Airway epithelial cell (primary cell): Measurements from ENCODE around the gene WNT5B. TPM values are rescaled to one million over a fixed set of nuclear protein-coding genes. Genes with fewer than 3 reads are reported as not detected.

Experiments
- total RNA-seq: library from RNA; depleted of rRNA; stranded (reverse); fragments of >200 nt; gene quantifications from 2 replicates; pipeline ENCODE4 v1.2.3, GENCODE V29; 2015

The WNT5B gene
- 5.8 and 8.7 TPM in 2 replicates for total RNA-seq

DNA sequence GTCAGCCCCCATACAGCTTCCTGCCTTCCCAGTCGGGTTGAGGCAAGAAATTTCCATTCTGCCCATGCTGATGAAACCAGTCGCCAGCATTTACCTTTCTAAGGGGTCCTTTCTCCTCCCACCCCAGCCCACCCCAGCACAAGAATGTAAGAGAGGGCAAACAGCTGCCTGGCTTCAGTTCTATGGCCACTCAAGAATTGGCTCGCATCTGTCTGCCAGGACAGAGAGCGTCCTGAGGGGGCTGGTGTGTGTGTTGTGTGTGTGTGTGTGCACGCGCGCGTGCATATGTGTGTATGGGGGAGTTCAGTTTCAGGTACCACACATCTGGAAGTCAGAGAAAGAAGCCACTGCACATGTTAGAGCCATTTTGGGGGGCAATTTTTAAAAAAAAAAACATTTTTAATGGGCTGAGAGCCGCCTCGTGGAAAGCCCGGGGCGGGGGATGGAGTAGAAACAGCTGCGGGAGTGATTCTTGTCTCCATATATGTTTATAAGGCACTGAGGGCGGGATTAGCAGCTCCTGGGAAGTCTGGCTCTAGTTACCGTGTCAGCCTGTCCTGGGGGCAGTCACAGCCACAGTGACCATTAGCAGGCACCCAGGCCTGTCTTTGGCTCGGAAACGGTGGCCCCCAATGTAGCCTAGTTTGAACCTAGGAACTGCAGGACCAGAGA, at the start of gene WNT5B:
TSS of gene WNT5B (plus strand) at position 566 of the 672 bp plus-strand sequence. CDS start 2,124 bp downstream, outside the sequence.

DNA sequence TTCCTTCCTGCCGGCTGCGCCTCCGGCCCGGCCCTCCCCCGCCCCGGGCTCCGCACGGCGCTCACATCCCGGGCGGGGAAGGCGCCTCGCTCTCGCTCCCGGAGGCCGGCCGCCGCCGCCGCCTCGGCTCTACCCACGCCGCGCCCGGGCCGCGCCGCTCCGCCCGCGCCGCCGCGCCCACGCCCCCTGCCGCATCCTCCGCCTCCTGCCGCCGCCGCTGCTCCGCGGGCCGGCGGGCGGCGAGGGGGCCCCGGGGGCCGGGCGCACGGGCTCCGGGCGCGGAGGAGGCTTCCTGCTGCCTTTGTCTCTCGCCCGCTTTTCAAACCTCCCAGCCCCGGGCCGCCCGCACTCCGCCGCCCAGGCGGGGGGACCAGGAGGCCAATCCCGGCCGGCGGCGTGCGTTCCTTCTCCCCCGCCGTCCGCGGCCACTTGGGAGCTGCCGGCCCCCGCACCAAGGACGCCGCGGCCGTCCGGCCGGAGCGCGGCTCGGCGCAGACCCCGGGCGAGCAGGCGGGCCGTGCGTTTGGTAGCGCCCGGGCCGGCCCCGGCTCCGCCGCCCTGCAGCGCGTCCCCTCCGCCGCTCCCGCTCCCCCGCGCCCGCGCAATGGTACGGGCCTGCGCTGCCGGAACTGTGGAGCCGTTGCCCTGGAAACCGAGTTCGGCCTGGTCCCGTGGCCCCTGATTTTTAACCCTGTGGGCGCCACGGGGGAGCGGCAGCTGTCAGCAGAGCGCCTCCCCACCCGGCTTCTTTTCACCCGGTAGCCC, 34.6 kb upstream of the WNT5B start, which contains the start of gene FBXL14:
TSS of gene FBXL14 (minus strand) at position 321 of the 765 bp plus-strand sequence. CDS start 515 bp downstream, outside the sequence.

DNA sequence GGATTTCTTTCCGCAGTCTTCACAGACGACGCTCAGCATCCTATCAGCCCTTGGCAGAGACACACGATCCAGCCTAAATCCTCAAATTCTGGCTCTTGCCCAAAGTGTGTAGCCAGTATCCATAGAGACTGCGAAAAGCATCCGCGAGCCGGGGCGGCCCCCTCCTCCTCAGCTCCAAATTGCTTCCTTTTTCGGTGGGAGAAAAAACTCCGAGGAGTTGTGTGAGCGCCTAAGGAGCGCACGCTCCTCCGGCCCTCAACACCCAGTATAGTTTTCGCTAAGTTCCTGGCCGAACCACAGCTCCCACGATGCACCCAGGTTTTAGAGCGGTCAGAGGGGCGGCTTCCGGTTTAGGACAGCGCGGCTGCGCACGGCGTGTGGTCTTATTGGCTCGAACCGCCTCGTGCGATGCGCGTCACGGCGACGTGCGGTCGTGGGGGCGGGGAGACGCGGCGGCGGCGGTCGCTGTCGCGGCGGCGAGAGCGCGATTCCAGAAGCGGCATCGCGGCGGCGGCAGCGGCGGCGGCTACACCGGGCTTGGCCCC, 61.6 kb downstream of the WNT5B start, which contains the start of gene ADIPOR2:
TSS of gene ADIPOR2 (plus strand) at position 493 of the 545 bp plus-strand sequence. CDS start 63,274 bp downstream, outside the sequence.

Other genes with a start within 250 kb of the WNT5B start
- gene FBXL14, start 34.6 kb upstream of the WNT5B start, total RNA-seq = 3.7 and 5.7 TPM in 2 replicates
- 19.7 and 30.5 TPM in 2 replicates for gene ADIPOR2, start 61.8 kb downstream of the WNT5B start, total RNA-seq
- not detected in 2 replicates for gene LRTM2, start 191.3 kb downstream of the WNT5B start, total RNA-seq